Measurements from ENCODE around the gene ARID1B. TPM values are rescaled to one million over a fixed set of nuclear protein-coding genes. Genes with fewer than 3 reads are reported as not detected.

ARID1B gene
- total RNA-seq = 10 to 100 TPM; 32.1 to 68.0 (median 43.7) TPM
- 10 to 100 TPM; 16.2 to 16.4 TPM for polyA plus RNA-seq

DNA sequence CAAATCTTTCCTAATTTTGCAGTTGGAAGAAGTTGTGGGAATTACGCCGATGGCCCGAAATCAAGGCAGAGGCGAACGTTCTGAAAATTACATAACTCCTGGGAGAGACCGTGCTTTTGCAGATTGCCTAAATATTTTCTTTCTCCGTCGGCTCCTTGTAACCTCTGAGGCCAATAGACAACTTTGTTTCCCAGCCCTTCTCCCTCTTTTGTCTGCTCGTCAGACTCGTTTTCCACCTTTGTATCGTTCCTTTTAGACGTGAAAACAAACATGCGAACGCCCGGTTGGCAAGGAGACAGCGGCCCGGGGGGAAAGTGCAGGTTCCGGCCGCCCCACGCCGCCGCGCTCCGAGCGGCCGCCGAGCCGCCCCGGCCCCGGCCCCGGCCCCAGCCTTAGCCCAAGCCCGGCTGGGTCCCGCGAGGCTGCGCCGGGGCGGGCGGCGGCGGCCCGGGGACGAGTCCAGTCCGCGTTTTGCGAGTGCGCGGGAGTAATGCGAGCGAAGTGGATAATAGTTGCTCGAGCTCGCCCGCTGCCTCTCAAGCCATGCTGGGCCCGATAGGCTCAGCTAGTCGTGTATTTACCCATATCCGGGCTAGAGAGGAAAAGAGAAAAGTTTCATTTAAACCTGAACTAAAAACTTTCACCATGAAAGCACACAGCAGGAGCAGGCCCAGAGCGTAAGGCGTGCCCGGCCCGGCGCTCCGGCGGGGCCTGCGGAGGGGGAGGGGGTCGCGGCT, at the start of gene ARID1B:
Gene ARID1B, plus strand, starts transcription at position 539 of the 737 bp plus-strand sequence. CDS start 303 bp downstream, outside the sequence.
- H3K27ac ChIP-seq = peak within 1 kb of the TSS; percentile 94 to 99 (median 98)
- intact Hi-C loops (cut with DNase I) = loop anchor here in 1 of 3 donors (10.0 kb wide), 2 partner anchors 92 to 212 kb away; no protein-coding TSS in a partner anchor
- H3K4me3 ChIP-seq = peak within 1 kb of the TSS; percentile 46 to 85 (median 74)
- FAIRE-seq (no peak), DNase-seq (peak; percentile 72 to 90 (median 82)), ATAC-seq (peak; percentile 51 to 72 (median 66))
- 0 to 1% methylated on average over 48 to 65 of the region's 65 CpGs for WGBS, 2 donors
- H3K36me3 ChIP-seq = no peaks in the 10 kb centered on the region
- TF ChIP-seq, protein P1, sequence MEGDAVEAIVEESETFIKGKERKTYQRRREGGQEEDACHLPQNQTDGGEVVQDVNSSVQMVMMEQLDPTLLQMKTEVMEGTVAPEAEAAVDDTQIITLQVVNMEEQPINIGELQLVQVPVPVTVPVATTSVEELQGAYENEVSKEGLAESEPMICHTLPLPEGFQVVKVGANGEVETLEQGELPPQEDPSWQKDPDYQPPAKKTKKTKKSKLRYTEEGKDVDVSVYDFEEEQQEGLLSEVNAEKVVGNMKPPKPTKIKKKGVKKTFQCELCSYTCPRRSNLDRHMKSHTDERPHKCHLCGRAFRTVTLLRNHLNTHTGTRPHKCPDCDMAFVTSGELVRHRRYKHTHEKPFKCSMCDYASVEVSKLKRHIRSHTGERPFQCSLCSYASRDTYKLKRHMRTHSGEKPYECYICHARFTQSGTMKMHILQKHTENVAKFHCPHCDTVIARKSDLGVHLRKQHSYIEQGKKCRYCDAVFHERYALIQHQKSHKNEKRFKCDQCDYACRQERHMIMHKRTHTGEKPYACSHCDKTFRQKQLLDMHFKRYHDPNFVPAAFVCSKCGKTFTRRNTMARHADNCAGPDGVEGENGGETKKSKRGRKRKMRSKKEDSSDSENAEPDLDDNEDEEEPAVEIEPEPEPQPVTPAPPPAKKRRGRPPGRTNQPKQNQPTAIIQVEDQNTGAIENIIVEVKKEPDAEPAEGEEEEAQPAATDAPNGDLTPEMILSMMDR (IDR thresholded peaks at IDR 0.05) = no peak
- no peaks in the 10 kb centered on the region for H3K9me3 ChIP-seq
- peaks cover 7 to 22% (median 10%) of the 10 kb centered on the region in 3 donors for H3K4me1 ChIP-seq
- no peaks in the 10 kb centered on the region for H3K27me3 ChIP-seq

DNA sequence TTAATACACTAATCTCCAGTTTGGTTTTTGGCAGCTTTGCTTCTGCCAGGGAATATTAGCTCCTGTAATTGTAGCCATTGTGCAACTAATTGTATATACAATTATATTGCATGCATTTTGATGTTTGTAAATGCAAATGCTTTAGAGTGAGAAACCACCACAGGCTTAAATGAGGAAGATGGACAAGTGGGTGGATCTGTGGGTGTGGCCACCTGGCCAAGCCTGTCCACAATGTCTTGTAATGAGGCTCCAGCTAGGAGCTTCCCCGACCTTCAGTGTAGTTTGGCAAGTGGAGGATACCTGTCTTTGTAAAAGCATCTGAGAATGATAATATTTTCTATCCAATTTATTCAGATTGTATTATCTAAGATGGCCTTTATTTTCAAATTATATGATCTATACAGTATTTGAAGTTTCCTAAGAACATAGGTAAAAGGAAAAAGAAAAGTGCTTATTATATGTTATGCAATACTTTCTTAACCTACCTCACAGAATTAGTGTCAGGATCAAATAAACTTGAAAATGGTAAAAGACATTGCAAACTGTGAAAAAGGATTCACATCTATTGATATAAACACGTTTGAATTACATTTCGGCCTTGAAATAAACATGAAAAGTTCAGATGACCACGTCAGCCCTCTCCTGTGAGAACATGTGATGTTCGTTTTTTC, 49.3 kb upstream of the ARID1B start:
- DNase-seq (no peak), ATAC-seq (no peak), FAIRE-seq (no peak)
- TF ChIP-seq, protein P1 (IDR thresholded peaks at IDR 0.05) = no peak
- Histone ChIP-seq H3K27me3 (no peaks in the 10 kb centered on the region), H3K27ac (no peak overlapping the region), H3K9me3 (no peaks in the 10 kb centered on the region), H3K4me3 (no peak overlapping the region), H3K4me1 (no peaks in the 10 kb centered on the region), H3K36me3 (no peaks in the 10 kb centered on the region)
- intact Hi-C loops (cut with DNase I) = no loop called here
- 86% methylated on average over 5 of the region's 5 CpGs for WGBS, 2 donors

DNA sequence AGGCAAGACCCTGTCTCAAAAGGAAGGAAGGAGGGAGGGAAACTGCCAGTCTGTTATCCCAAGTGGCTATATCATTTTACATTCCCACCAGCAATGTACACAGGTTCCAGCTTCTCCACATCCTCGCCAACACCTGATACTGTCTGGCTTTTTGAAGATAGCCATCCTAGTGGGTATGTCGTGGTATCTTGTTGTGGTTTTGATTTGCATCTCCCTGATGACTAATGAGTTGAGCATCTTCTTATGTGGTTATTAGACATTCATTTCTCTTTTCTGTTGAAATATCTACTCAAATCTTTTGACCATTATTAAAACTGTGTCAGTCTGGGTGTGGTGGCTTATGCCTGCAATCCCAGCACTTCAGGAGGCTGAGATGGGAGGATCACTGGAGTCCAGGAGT, 47.9 kb upstream of the ARID1B start:
- WGBS, 2 donors = 86 to 94% methylated on average over 2 of the region's 2 CpGs
- Histone ChIP-seq H3K27me3 (no peaks in the 10 kb centered on the region), H3K9me3 (no peaks in the 10 kb centered on the region), H3K4me1 (no peaks in the 10 kb centered on the region), H3K27ac (no peak overlapping the region), H3K4me3 (no peak overlapping the region), H3K36me3 (no peaks in the 10 kb centered on the region)
- no peak for FAIRE-seq
- TF ChIP-seq, protein P1 (IDR thresholded peaks at IDR 0.05) = no peak
- intact Hi-C loops (cut with DNase I) = no loop called here
- no peak for ATAC-seq
- DNase-seq = no peak

DNA sequence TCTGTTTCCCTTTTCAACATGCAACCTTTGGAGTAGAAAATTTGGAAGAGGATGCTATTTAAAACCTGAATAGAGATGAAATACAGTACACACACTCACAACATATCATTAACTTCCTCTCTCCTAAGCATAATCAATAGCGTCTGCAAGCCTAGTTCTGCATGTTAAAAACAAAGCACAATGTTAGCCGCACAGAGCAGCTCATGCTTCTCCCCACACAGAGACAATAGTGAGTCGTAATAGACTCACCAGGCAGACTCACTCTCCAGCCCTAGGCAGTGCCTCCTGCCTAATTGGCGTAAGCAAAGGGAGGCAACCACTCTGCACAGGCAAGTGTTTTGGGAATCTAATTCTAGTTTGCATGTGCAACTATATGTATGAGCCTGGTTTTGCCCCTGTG, 45.8 kb upstream of the ARID1B start:
- H3K4me3 ChIP-seq = no peak overlapping the region
- FAIRE-seq = no peak
- 85 to 92% methylated on average over 4 of the region's 4 CpGs for WGBS, 2 donors
- H3K36me3 ChIP-seq = no peaks in the 10 kb centered on the region
- no peaks in the 10 kb centered on the region for H3K27me3 ChIP-seq
- no peaks in the 10 kb centered on the region for H3K9me3 ChIP-seq
- TF ChIP-seq, protein P1 (IDR thresholded peaks at IDR 0.05) = no peak
- no peak overlapping the region for H3K27ac ChIP-seq
- ATAC-seq = no peak
- intact Hi-C loops (cut with DNase I) = no loop called here
- H3K4me1 ChIP-seq = peaks cover 0 to 4% (median 0%) of the 10 kb centered on the region in 3 donors
- DNase-seq = no peak

Measured in pancreas (tissue), 10 donors.